Mammary epithelial cell (primary cell): ENCODE data around the gene SLC18A2.

ENCODE experiments used
- CTCF ChIP-seq, 2 donors: IDR thresholded peaks in 1 of 2; conservative IDR thresholded peaks in 1 of 2; 2 replicates each; pipeline ENCODE4 v1.5.1; 2011 to 2012; ENCODE audit warnings: inconsistent platforms in 2 of 2, low read length in 2 of 2, mild to moderate bottlenecking in 2 of 2, control low read depth in 1 of 2, low read depth in 1 of 2; ENCODE audit not compliant: insufficient read depth in 1 of 2; ENCODE audit errors: extremely low read depth in 1 of 2
- EZH2 ChIP-seq: IDR thresholded peaks from 2 replicates; pipeline ENCODE4 v1.6.1; 2012; ENCODE audit warnings: low read length, inconsistent platforms, borderline replicate concordance

DNA sequence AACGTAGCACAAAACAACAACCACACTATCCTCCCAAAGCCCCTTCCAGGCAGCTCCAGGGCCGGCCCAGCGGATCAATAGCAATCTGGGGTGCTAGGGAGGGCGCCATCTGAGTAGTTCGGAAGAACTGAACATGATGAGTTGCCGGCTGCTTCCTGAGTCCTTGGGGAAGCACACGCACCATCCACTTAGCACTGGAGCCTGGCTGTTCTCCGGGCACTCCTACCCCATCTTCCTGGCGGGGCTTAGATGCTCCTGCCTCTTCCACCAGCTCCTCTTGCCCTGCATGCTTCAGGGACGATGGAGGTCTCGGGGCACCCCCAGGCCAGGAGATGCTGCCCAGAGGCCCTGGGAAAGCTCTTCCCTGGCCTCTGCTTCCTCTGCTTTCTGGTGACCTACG lies 43.7 kb upstream of the SLC18A2 start, which contains the start of gene KCNK18:
- TF ChIP-seq EZH2 (no peak), CTCF (conservative IDR thresholded peaks at IDR 0.05 in 1 of 2, IDR thresholded peaks at IDR 0.05 in 1 of 2; ENCODE audit: extremely low read depth in 1 of 2, insufficient read depth in 1 of 2, low read depth in 1 of 2, low read length in 2 of 2) (no peak)
